ENCODE results near the gene SUN1.
A peak's percentile ranks its signal among the peaks of the same experiment; 100 is the strongest.
"Not testable (repeated sequence)": the region's sequence is repeated elsewhere in the genome, so short reads cannot be mapped to it uniquely, and the experiment has no call there.

SUN1 gene

GRCh38 chr7:867406-868188 is 35.3 kb downstream of the SUN1 start:
- no peaks in the 10 kb centered on the region for H3K9me3 Mint-ChIP-seq
- peak overlapping the region; percentile 70 for H3K27ac Mint-ChIP-seq
- DNase-seq: no peak
- H3K27me3 Mint-ChIP-seq: no peaks in the 10 kb centered on the region
- peaks cover 14% of the 10 kb centered on the region for H3K4me1 Mint-ChIP-seq (ENCODE audit: low read depth)
- H3K4me3 Mint-ChIP-seq: no peak overlapping the region
- H3K36me3 Mint-ChIP-seq (ENCODE audit: low read depth): peaks cover 79% of the 10 kb centered on the region

- Mint-ChIP-seq H3K4me3 (no peak overlapping the region), H3K9me3 (no peaks in the 10 kb centered on the region), H3K4me1 (ENCODE audit: low read depth) (peaks cover 16% of the 10 kb centered on the region), H3K27ac (no peak overlapping the region), H3K27me3 (no peaks in the 10 kb centered on the region), H3K36me3 (ENCODE audit: low read depth) (peaks cover 82% of the 10 kb centered on the region)
- DNase-seq: no peak
These were observed 35.9 kb downstream of the SUN1 start for GRCh38 chr7:868189-868486.

GRCh38 chr7:869348-869747 is 37.1 kb downstream of the SUN1 start:
- DNase-seq: no peak
- peaks cover 80% of the 10 kb centered on the region for H3K36me3 Mint-ChIP-seq (ENCODE audit: low read depth)
- no peak overlapping the region for H3K4me3 Mint-ChIP-seq
- H3K27me3 Mint-ChIP-seq: no peaks in the 10 kb centered on the region
- H3K4me1 Mint-ChIP-seq (ENCODE audit: low read depth): peaks cover 27% of the 10 kb centered on the region
- peak overlapping the region; percentile 81 for H3K27ac Mint-ChIP-seq
- H3K9me3 Mint-ChIP-seq: no peaks in the 10 kb centered on the region

GRCh38 chr7:871900-872537 is 39.7 kb downstream of the SUN1 start:
- Mint-ChIP-seq H3K27me3 (no peaks in the 10 kb centered on the region), H3K4me1 (ENCODE audit: low read depth) (peaks cover 33% of the 10 kb centered on the region), H3K4me3 (no peak overlapping the region), H3K27ac (peak overlapping the region; percentile 73), H3K9me3 (no peaks in the 10 kb centered on the region), H3K36me3 (ENCODE audit: low read depth) (peaks cover 65% of the 10 kb centered on the region)
- no peak for DNase-seq

DNA sequence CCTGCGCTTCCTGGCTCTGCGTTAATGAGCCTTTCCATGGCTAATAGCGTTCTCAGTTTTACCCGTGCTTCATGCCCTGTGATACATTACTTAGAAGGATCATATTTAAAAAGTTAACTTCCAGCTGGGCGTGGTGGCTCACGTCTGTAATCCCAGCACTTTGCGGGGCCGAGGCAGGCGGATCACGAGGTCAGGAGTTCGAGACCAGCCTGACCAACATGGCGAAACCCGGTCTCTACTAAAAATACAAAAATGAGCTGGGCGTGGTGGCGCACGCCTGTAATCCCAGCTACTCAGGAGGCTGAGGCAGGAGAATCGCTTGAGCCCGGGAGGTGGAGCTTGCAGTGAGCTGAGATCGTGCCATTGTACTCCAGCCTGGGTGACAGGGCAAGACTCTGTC is 40.4 kb downstream of the SUN1 start:
- not testable (repeated sequence) for DNase-seq, H3K27me3 Mint-ChIP-seq, H3K4me3 Mint-ChIP-seq, H3K9me3 Mint-ChIP-seq
- Mint-ChIP-seq H3K4me1 (ENCODE audit: low read depth) (peaks cover 31% of the 10 kb centered on the region), H3K36me3 (ENCODE audit: low read depth) (peaks cover 59% of the 10 kb centered on the region), H3K27ac (peak overlapping the region; percentile 86)

GRCh38 chr7:873367-874002 is 41.2 kb downstream of the SUN1 start:
- Mint-ChIP-seq H3K9me3 (no peaks in the 10 kb centered on the region), H3K27ac (peak overlapping the region; percentile 86), H3K4me3 (peak overlapping the region; percentile 3), H3K27me3 (no peaks in the 10 kb centered on the region), H3K4me1 (ENCODE audit: low read depth) (peaks cover 35% of the 10 kb centered on the region), H3K36me3 (ENCODE audit: low read depth) (peaks cover 57% of the 10 kb centered on the region)
- peak; percentile 81 for DNase-seq

DNA sequence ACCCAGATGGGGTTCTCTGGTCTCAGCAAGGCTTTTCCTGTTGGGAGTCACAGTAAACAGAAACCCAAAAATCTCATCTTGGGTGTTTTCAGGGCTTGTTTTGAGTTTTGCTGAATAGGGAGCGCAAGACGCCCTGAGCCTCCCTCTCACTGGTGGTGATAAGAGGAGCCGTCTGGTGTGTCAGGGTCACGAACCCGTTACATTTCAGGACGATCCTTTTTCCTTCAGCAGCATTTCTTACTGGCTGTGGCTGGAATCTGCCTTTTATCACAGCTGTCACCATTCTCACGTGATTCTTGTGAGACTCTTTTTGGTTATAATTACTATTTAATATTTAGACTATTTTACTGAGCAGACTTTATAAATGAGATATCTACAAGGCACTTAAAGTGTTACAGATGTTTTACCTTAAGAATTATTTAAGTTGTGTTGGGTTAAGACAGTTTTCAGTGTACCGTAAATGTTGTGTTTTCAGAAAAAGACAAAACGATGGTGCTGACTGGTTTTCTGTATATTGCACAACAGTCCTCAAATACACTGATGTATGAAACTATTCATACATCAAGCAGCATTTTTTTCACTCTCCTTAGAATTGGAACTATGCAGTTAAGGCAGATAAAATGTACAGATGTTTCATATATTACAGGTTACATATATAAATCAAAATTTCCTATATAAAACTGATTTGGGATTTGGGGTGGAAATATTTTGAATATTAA is 41.9 kb downstream of the SUN1 start:
- H3K36me3 Mint-ChIP-seq (ENCODE audit: low read depth): peaks cover 58% of the 10 kb centered on the region
- H3K27me3 Mint-ChIP-seq: no peaks in the 10 kb centered on the region
- peak overlapping the region; percentile 86 for H3K27ac Mint-ChIP-seq
- no peaks in the 10 kb centered on the region for H3K9me3 Mint-ChIP-seq
- no peak overlapping the region for H3K4me3 Mint-ChIP-seq
- DNase-seq: no peak
- H3K4me1 Mint-ChIP-seq (ENCODE audit: low read depth): peaks cover 37% of the 10 kb centered on the region

- H3K9me3 Mint-ChIP-seq: no peaks in the 10 kb centered on the region
- H3K27me3 Mint-ChIP-seq: no peaks in the 10 kb centered on the region
- peak overlapping the region; percentile 44 for H3K27ac Mint-ChIP-seq
- no peak for DNase-seq
- peaks cover 56% of the 10 kb centered on the region for H3K36me3 Mint-ChIP-seq (ENCODE audit: low read depth)
- H3K4me1 Mint-ChIP-seq (ENCODE audit: low read depth): peaks cover 40% of the 10 kb centered on the region
- no peak overlapping the region for H3K4me3 Mint-ChIP-seq
These were observed 42.8 kb downstream of the SUN1 start for GRCh38 chr7:875051-875450.

- H3K36me3 Mint-ChIP-seq (ENCODE audit: low read depth): peaks cover 58% of the 10 kb centered on the region
- H3K4me1 Mint-ChIP-seq (ENCODE audit: low read depth): peaks cover 43% of the 10 kb centered on the region
- no peaks in the 10 kb centered on the region for H3K9me3 Mint-ChIP-seq
- no peak for DNase-seq
- no peaks in the 10 kb centered on the region for H3K27me3 Mint-ChIP-seq
- H3K4me3 Mint-ChIP-seq: no peak overlapping the region
- peak overlapping the region; percentile 71 for H3K27ac Mint-ChIP-seq
These were observed 43.3 kb downstream of the SUN1 start for GRCh38 chr7:875476-876076.

- Mint-ChIP-seq H3K4me1 (ENCODE audit: low read depth) (peaks cover 41% of the 10 kb centered on the region), H3K9me3 (no peaks in the 10 kb centered on the region), H3K4me3 (peak within 1 kb of the TSS; percentile 90), H3K27me3 (no peaks in the 10 kb centered on the region), H3K27ac (peak within 1 kb of the TSS; percentile 90), H3K36me3 (ENCODE audit: low read depth) (peaks cover 56% of the 10 kb centered on the region)
- DNase-seq: peak; percentile 97
These were observed 44.0 kb downstream of the SUN1 start, which contains the start of gene GET4 for GRCh38 chr7:876077-876971. TSS of gene GET4 (plus strand) at chr7:876554. CDS start at chr7:876646, 92 bp downstream.

GRCh38 chr7:876972-877311 is 44.7 kb downstream of the SUN1 start:
- H3K36me3 Mint-ChIP-seq (ENCODE audit: low read depth): peaks cover 54% of the 10 kb centered on the region
- H3K27me3 Mint-ChIP-seq: no peaks in the 10 kb centered on the region
- DNase-seq: no peak
- peak overlapping the region; percentile 90 for H3K27ac Mint-ChIP-seq
- H3K4me3 Mint-ChIP-seq: peak overlapping the region; percentile 90
- no peaks in the 10 kb centered on the region for H3K9me3 Mint-ChIP-seq
- H3K4me1 Mint-ChIP-seq (ENCODE audit: low read depth): peaks cover 45% of the 10 kb centered on the region

GRCh38 chr7:877312-878232 is 45.3 kb downstream of the SUN1 start:
- Mint-ChIP-seq H3K27ac (peak overlapping the region; percentile 90), H3K36me3 (ENCODE audit: low read depth) (peaks cover 51% of the 10 kb centered on the region), H3K27me3 (no peaks in the 10 kb centered on the region), H3K4me1 (ENCODE audit: low read depth) (peaks cover 49% of the 10 kb centered on the region), H3K9me3 (no peaks in the 10 kb centered on the region), H3K4me3 (peak overlapping the region; percentile 90)
- no peak for DNase-seq

DNA sequence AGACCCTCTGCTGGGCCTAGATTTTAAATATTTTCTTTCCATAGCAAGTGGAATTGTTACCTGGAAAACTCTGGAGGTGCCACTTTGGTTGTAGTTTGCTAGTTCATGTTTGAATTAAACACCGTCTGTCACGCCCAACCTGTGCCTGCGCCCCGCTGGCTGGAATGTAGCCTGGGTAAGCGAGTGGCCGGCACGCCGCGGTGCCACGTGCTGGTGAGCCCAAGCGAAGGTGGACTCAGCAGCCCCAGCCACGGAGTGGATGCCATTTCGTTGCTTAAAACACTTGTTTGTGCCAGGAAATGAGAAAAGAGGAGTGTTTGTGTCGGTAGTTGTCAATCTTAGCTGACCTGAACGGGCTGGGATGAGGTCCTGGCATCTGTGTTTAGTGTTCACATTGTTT is 46.8 kb downstream of the SUN1 start:
- Mint-ChIP-seq H3K36me3 (ENCODE audit: low read depth) (peaks cover 41% of the 10 kb centered on the region), H3K4me3 (peak overlapping the region; percentile 90), H3K27ac (peak overlapping the region; percentile 83), H3K4me1 (ENCODE audit: low read depth) (peaks cover 47% of the 10 kb centered on the region), H3K9me3 (no peaks in the 10 kb centered on the region), H3K27me3 (no peaks in the 10 kb centered on the region)
- DNase-seq: no peak
